HG02885 (cell line): Measurements from ENCODE around the gene GRID1.

Experiments
- ATAC-seq: cut with Tn5 transposase; IDR thresholded peaks from one replicate; pipeline ENCODE4 v1.9.1; 2021; ENCODE audit warnings: mild to moderate bottlenecking; ENCODE audit not compliant: unreplicated experiment, poor library complexity

Gene GRID1

GRCh38 chr10:85608706-85609105 is 757.9 kb downstream of the GRID1 start:
- ATAC-seq: no peak

- ATAC-seq: no peak
Observed at GRCh38 chr10:85607043-85607695, 759.4 kb downstream of the GRID1 start.

DNA sequence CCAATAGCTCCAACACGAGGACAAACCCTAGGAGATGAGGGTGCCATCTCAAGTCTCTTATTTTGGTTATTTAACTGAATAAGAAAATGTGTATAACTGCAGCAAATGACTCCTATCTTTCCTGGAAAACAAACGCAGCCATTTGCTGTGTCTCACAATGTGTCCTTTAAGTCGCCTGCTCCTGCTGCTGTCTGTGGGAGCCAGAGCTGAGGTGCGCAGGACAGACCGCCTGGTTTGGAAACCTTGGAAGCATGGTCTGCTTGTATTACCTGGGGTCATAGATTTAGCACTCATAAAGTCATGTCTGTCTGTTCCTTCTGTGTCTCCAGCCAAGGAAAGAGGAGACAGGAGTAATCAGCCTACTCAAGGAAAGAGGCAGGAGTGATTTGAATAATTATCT is 760.2 kb downstream of the GRID1 start:
- ATAC-seq: no peak

DNA sequence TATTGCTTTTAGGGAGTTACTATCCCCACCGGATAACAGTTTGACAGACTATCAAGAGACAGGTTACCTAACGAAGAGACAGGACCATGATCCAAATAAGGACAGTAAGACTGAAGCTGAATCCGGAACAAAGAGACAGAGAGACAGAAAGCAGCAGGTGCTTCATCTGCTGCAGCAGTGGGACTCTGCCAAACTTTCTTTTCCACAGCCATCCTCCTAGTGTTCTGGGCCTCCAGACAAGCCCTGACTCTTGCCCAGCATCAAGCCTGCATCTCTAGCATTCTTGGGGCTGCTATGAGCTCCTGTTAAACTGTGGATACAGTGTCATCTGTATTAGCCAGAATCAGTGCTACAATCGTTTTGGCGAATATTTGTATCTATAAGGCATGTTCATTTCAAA is 761.7 kb downstream of the GRID1 start:
- no peak for ATAC-seq

DNA sequence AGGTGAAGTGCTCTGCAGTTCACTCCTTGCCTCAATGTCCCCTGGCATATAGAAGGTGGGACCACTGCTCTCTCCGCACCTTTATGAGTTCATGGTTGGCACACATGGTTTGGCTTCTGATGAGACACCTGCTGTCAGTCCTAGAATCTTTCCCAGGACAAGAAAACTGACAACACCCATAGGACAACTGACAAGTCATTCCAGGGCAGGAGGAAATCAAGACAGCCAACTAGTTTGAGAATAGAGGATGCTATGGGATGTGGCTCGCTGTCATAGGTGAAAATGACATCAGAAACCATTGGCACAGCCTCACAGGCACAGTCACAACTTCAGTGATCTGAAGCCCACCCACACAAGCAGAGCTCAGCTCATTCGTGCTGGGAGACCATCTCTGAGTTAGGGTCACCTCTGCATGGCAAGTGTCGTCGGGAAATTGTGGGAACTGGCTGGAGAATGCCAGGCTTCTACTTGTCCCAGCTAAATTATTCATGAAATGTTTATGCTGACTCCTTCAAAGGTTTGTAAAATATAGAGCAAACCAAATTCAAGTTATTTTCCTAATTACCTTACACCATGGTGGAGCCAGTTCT is 762.4 kb downstream of the GRID1 start:
- ATAC-seq: no peak

GRCh38 chr10:85603151-85603940 is 763.2 kb downstream of the GRID1 start:
- ATAC-seq: no peak

- ATAC-seq: no peak
Observed at GRCh38 chr10:85602713-85603112, 763.9 kb downstream of the GRID1 start.

GRCh38 chr10:85602306-85602705 is 764.3 kb downstream of the GRID1 start:
- ATAC-seq: no peak

DNA sequence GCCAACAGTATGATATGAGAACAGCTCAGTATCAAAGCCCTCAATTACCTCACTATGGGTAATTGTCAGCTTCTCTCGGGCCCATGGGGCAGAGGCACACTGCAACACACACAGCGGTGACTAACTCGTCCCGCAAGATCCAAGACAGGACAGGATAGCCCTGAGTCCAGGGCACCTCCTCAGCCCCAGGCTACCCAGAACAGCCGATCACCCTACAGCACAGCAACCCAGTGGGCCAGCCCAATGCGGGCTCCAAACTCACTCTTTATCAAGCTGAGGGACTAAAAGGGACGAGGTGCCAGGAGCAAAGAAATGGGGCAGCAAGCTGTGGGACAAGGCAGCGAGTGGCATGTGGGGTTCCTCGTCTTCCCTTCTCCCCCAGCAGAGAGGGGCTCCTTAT is 765.1 kb downstream of the GRID1 start:
- ATAC-seq: no peak

GRCh38 chr10:85600744-85601081 is 765.9 kb downstream of the GRID1 start:
- ATAC-seq: no peak

GRCh38 chr10:85600026-85600743 is 766.4 kb downstream of the GRID1 start:
- no peak for ATAC-seq

DNA sequence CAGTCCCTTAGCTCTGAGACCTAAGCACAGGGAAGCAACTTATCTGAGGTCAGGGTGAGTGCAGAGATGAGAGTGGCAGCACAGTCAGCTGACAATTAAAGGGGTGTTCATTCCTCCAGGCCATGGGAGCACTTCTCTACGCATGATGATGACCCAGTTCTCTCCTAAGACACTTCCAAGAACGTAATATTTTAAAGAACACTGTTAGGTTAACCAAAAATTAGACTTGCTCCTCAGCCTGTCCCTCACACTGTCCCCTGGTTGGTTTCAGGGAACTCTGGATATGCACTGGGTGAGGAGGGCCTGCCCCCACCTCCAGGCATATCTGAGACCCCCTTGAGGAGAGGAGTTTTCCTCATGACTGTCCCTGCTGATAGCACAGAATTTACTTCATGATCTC is 767.5 kb downstream of the GRID1 start:
- ATAC-seq: no peak

DNA sequence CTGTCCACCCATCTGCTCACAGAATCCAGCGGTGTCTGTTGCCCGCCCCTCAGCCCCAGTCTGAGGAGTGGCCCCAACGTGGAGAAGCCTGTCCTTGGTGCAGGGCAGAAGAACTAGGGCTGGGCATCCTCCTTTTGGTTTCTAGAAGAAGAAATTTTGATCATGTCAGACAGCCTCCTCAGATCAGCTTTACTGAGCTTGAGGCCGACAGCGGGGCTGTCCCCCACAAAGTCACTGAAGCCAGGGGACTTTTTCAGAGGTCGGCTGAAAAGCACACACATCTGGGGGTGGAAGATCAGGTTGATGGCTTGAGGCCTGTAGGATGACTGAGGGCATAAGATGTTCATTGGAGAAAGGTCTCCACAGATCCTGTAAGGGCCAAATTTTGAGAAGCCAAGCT is 767.9 kb downstream of the GRID1 start:
- no peak for ATAC-seq

GRCh38 chr10:85597006-85597405 is 769.6 kb downstream of the GRID1 start:
- ATAC-seq: no peak

DNA sequence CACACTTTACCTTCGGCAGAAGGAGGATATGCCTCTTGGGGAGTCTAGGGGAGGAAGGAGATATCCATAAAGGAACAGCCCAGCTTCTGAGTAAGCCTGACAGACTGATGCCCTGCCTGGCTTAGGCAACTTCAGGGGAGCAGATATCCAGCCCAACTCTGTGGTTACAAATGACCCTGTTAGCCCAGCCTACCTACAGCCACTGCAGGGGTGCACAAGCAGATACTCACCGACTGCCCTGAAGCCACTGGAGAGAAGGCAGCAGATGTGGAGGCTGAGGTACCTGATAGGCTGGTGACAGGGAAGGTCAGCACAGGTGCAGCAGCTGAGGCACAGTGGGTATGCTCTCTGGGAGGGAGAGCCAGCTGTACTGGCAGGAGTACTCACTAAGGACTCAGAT is 770.2 kb downstream of the GRID1 start:
- ATAC-seq: no peak

DNA sequence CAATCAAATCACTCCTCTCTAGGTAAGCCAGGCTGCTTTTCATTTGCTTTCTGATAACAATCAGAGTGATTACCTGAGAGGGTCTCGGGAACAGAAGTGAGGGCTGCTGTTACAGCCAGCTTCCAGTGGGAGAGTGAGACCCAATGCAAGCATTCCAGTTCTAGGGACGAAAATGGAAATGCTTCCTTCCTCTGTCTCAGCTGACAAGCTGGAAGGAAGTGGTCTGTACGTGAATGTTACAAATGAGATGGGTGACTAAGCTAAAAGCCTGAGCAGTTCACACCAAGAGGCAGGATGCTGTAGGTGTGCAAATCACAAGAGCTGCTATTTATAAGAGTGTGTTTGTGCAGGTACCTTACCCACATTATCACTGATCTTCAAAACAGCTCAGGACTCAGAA is 772.4 kb downstream of the GRID1 start:
- ATAC-seq: no peak

GRCh38 chr10:85593226-85593772 is 773.3 kb downstream of the GRID1 start:
- no peak for ATAC-seq

DNA sequence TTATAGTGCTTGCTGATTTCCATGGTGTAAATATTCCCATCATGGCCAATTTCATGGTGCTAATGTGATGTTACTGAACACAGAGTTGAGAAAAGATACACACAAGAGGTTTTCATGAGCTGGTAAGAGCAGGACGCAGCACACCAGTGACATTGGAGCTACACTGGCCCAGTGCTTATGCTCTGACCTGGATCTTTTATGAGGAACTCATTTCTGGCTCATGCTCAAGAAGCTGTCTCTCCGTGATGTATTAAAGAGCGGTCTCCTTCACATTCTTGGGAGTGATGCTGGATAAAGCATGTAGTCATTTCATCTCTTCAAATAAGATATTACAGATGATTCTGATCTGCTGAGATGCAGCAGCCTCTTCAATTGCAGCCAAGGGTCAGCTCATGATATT is 785.2 kb downstream of the GRID1 start:
- no peak for ATAC-seq

DNA sequence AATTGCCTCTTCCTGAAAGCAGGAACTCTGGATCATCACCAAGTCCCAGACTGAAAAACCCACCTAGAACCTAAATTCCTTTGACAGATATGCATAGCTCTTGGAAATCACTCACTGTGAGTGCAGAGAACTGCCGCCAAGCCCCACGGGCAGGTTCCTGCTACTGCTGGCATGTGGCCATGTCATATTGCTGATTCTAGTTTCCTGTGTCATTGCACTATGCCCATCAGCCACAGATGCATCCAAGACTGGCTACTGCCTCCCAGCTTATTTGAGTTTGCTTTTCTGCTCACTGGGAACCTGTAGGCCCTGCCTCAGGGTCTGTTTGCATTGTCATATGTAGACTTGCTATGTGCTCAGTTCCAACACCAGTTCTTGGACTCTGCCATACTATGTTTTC is 786.0 kb downstream of the GRID1 start:
- no peak for ATAC-seq

GRCh38 chr10:85578860-85579259 is 787.7 kb downstream of the GRID1 start:
- no peak for ATAC-seq

GRCh38 chr10:85575441-85575840 is 791.2 kb downstream of the GRID1 start:
- no peak for ATAC-seq
